GM12878 (cell line): ENCODE results near the gene BCOR.

Source experiments
- ASH2L ChIP-seq: fragments of 300-600, 200-600 bp; sonication (generic); IDR thresholded peaks from 2 replicates; pipeline ENCODE4 v1.6.1; 2017; ENCODE audit warnings: low read depth, mild to moderate bottlenecking, borderline replicate concordance
- CTCF ChIP-seq, 3 experiments: IDR thresholded peaks in 2 of 3; conservative IDR thresholded peaks in 1 of 3; 2 replicates each; pipeline ENCODE4 v1.5.1; 2011; ENCODE audit warnings: low read depth in 3 of 3, low read length in 3 of 3, mild to moderate bottlenecking in 3 of 3, control low read depth in 2 of 3, moderate library complexity in 2 of 3, inconsistent platforms in 1 of 3, mixed read lengths in 1 of 3; ENCODE audit not compliant: control insufficient read depth in 2 of 3, insufficient read depth in 1 of 3; ENCODE audit errors: extremely low read depth in 1 of 3
- NFXL1 ChIP-seq: fragments of 450-650 bp; IDR thresholded peaks from 2 replicates; pipeline ENCODE4 v1.6.1; 2017; ENCODE audit warnings: antibody characterized with exemption, mild to moderate bottlenecking, borderline replicate concordance

DNA sequence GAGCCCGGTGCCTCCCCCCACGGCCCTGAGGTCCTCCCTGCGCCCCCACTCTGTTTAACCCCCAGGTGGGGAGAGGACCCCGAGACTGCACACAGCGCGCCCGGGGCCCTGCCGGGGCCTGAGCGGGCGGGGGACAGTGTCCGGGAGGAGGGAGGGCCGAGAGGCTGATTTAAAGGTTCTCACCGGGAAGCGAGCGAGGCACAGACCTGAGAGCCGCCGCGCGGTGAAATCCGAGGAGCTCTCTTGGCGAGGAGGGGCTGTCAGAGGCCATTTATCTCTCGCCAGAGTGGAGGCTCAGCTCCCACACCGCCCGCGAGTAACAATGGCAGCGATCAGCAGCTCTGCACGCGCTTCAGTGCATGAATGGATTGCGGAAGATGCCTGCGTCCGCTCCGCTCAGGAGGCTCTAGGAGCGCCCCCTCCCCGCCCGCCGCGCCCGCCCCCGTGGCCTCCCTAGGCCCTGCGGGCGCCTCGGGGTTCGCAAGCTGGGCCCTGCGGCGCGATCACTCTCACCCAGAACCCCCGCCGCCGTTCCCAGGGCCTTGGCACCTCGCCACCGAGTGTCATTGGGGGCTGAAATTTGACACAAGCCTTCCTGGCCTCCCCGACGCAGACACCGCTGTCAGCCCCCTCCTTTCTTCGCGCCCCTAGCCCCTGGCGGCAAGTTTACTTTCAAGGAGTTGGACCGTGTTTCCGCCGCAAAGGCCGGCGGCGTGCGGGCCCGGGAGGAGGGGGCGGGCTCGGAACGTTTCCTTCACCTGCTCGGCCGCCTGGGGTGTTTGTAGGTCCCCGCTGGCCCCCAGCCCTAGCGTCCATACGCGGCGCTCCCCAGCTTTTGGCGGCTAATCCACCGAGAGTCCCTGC is 48.7 kb upstream of the BCOR start:
- TF ChIP-seq CTCF (IDR thresholded peaks at IDR 0.05 in 2 of 3, conservative IDR thresholded peaks at IDR 0.05 in 1 of 3; ENCODE audit: control insufficient read depth in 2 of 3, extremely low read depth in 1 of 3, insufficient read depth in 1 of 3, low read depth in 3 of 3, low read length in 3 of 3) = no peak
- TF ChIP-seq NFXL1 = no peak
- TF ChIP-seq ASH2L = no peak
